Vagina (tissue), 2 donors: ENCODE results near the gene UPF1. TPM values are rescaled to one million over a fixed set of nuclear protein-coding genes. Genes with fewer than 3 reads are reported as not detected.

Source experiments
- DNase-seq, 2 donors: peaks; one replicate each; pipeline ENCODE4 v3.0.0-alpha.2; 2017; ENCODE audit errors: extremely low spot score in 2 of 2
- H3K27ac ChIP-seq: fragments of 200-600 bp; sonication (generic); one replicate; pipeline ENCODE4 v1.5.1; 2019
- H3K27me3 ChIP-seq: fragments of 200-600 bp; sonication (generic); one replicate; pipeline ENCODE4 v1.5.1; 2019
- H3K36me3 ChIP-seq, 2 donors: fragments of 200-600 bp; sonication (generic); one replicate each; pipeline ENCODE4 v1.5.1; 2017 to 2019
- H3K4me1 ChIP-seq: fragments of 200-600 bp; sonication (generic); one replicate; pipeline ENCODE4 v1.5.1; 2019
- H3K4me3 ChIP-seq, 2 donors: fragments of 200-600 bp; sonication (generic); 1 replicate in 1 of 2; 2 replicates in 1 of 2; pipeline ENCODE4 v1.5.1; 2016 to 2019
- H3K9me3 ChIP-seq: fragments of 200-600 bp; sonication (generic); one replicate; pipeline ENCODE4 v1.5.1; 2019
- POLR2A ChIP-seq, 2 donors: fragments of 450-650 bp; IDR thresholded peaks; one replicate each; pipeline ENCODE4 v1.6.1; 2017; ENCODE audit warnings: antibody characterized with exemption in 2 of 2, mild to moderate bottlenecking in 2 of 2, moderate library complexity in 2 of 2
- POLR2AphosphoS5 ChIP-seq, 2 donors: sonication (generic); formaldehyde crosslinking; IDR thresholded peaks; one replicate each; pipeline ENCODE4 v1.9.0; 2017; ENCODE audit warnings: antibody characterized with exemption in 2 of 2, mild to moderate bottlenecking in 2 of 2, low read depth in 1 of 2; ENCODE audit not compliant: insufficient read depth in 1 of 2
- intact Hi-C: fragments of 100-400 bp; cut with DNase I; formaldehyde crosslinking; loops from one replicate; pipeline ENCODE4 v1.15.1; 2023
- total RNA-seq: library from RNA; depleted of rRNA; stranded (reverse); fragments of >200 nt; gene quantifications from one replicate; pipeline ENCODE4 v1.2.3, GENCODE V29; 2016
- TF ChIP-seq, protein P1 (sequence below), 3 experiments: fragments of 450-650 bp in 2 of 3; fragments of 200-600 bp in 1 of 3; sonication (generic) in 1 of 3; IDR thresholded peaks; one replicate each; pipeline ENCODE4 v1.5.1; 2017 to 2019; ENCODE audit warnings: antibody characterized with exemption in 3 of 3, mild to moderate bottlenecking in 2 of 3, moderate library complexity in 2 of 3

The UPF1 gene
- total RNA-seq, 1 donor from 2014 or later: 77.8 TPM

DNA sequence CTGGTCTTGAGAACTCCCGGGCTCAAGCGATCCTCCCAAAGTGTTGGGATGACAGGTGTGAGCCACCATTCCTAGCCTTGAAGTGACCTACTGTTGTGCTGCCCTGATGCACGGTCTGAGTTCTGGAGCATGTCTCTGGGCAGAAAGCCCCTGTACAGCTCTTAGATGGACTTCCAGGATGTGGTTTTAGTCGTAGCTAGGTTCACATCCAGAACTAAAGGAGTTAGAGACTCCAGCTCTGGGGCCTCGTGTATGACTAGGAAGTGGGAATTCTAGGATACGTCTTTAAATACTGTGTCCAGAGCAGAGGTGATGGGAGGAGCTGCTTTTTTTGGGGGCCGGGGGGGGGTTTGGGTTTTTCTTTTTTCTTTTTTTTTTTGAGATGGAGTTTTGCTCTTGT lies 12.2 kb downstream of the UPF1 start:
- H3K27me3 ChIP-seq: no peaks in the 10 kb centered on the region
- DNase-seq: no peak
- H3K27ac ChIP-seq: no peak overlapping the region
- no peaks in the 10 kb centered on the region for H3K36me3 ChIP-seq
- peaks cover 91% of the 10 kb centered on the region for H3K4me1 ChIP-seq
- H3K4me3 ChIP-seq: no peak overlapping the region
- TF ChIP-seq POLR2A (IDR thresholded peaks at IDR 0.05) (no peak), POLR2AphosphoS5 (IDR thresholded peaks at IDR 0.05; ENCODE audit: insufficient read depth in 1 of 2, low read depth in 1 of 2) (no peak)
- TF ChIP-seq, protein P1, sequence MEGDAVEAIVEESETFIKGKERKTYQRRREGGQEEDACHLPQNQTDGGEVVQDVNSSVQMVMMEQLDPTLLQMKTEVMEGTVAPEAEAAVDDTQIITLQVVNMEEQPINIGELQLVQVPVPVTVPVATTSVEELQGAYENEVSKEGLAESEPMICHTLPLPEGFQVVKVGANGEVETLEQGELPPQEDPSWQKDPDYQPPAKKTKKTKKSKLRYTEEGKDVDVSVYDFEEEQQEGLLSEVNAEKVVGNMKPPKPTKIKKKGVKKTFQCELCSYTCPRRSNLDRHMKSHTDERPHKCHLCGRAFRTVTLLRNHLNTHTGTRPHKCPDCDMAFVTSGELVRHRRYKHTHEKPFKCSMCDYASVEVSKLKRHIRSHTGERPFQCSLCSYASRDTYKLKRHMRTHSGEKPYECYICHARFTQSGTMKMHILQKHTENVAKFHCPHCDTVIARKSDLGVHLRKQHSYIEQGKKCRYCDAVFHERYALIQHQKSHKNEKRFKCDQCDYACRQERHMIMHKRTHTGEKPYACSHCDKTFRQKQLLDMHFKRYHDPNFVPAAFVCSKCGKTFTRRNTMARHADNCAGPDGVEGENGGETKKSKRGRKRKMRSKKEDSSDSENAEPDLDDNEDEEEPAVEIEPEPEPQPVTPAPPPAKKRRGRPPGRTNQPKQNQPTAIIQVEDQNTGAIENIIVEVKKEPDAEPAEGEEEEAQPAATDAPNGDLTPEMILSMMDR (IDR thresholded peaks at IDR 0.05): no peak
- intact Hi-C loops: loop anchor here (10.0 kb wide), 2 partner anchors 159 to 379 kb away; partner anchors contain the start of gene CRTC1
- H3K9me3 ChIP-seq: no peaks in the 10 kb centered on the region

DNA sequence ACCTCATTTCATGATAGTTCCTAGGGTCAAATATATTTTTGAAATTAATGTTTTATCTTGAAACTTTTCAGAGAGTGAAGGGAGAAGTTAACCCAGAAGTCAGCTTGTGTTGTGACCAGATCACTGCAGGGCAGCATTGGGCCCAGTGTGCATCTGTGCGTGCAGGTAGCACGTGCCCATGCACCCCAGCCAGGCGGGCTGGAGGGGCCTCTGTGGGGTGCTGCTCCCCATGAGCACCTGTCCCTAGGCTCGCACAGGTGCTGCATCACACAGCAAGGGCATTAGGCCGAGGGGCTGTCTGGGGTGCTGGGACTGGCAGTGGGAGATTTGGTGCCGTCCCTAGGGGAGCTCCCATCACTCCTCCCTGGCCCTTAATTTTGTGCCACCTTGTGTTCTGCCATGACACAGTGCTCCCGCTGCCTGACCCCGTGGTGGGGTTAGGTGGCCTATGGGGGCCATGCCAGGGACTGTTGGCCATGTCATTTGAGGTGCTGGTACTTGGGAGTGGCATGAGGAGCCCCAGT lies 13.1 kb downstream of the UPF1 start:
- H3K27me3 ChIP-seq: no peaks in the 10 kb centered on the region
- H3K9me3 ChIP-seq: no peaks in the 10 kb centered on the region
- H3K4me1 ChIP-seq: peaks cover 91% of the 10 kb centered on the region
- DNase-seq: no peak
- intact Hi-C loops: loop anchor here (10.0 kb wide), 2 partner anchors 160 to 380 kb away; partner anchors contain the start of gene CRTC1
- H3K36me3 ChIP-seq: no peaks in the 10 kb centered on the region
- no peak overlapping the region for H3K27ac ChIP-seq
- no peak for TF ChIP-seq POLR2AphosphoS5 (IDR thresholded peaks at IDR 0.05; ENCODE audit: insufficient read depth in 1 of 2, low read depth in 1 of 2)
- TF ChIP-seq, protein P1 (IDR thresholded peaks at IDR 0.05): no peak
- no peak for TF ChIP-seq POLR2A (IDR thresholded peaks at IDR 0.05)
- H3K4me3 ChIP-seq: no peak overlapping the region

DNA sequence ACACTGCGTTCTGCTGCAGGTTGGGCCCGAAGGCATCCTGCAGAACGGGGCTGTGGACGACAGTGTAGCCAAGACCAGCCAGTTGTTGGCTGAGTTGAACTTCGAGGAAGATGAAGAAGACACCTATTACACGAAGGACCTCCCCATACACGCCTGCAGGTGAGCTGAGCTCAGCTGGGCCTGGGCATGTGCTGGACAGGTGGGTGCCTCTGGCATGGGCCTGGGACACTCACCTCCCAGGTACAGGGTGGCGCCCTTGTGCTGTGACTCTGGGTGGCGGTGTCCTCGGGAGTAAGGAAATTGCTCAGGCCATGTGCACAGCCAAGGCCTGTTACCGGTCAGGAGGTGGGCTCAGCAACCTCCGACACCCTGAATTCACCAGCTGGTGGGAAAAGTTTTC lies 14.2 kb downstream of the UPF1 start:
- Histone ChIP-seq H3K27me3 (no peaks in the 10 kb centered on the region), H3K27ac (peak overlapping the region; percentile 92), H3K4me3 (no peak overlapping the region), H3K9me3 (no peaks in the 10 kb centered on the region), H3K36me3 (peaks cover 0 to 10% of the 10 kb centered on the region in 2 donors), H3K4me1 (peaks cover 91% of the 10 kb centered on the region)
- intact Hi-C loops: loop anchor here (10.0 kb wide), 2 partner anchors 161 to 381 kb away; partner anchors contain the start of gene CRTC1
- no peak for TF ChIP-seq POLR2A (IDR thresholded peaks at IDR 0.05)
- no peak for TF ChIP-seq POLR2AphosphoS5 (IDR thresholded peaks at IDR 0.05; ENCODE audit: insufficient read depth in 1 of 2, low read depth in 1 of 2)
- TF ChIP-seq, protein P1 (IDR thresholded peaks at IDR 0.05): no peak
- DNase-seq: no peak

DNA sequence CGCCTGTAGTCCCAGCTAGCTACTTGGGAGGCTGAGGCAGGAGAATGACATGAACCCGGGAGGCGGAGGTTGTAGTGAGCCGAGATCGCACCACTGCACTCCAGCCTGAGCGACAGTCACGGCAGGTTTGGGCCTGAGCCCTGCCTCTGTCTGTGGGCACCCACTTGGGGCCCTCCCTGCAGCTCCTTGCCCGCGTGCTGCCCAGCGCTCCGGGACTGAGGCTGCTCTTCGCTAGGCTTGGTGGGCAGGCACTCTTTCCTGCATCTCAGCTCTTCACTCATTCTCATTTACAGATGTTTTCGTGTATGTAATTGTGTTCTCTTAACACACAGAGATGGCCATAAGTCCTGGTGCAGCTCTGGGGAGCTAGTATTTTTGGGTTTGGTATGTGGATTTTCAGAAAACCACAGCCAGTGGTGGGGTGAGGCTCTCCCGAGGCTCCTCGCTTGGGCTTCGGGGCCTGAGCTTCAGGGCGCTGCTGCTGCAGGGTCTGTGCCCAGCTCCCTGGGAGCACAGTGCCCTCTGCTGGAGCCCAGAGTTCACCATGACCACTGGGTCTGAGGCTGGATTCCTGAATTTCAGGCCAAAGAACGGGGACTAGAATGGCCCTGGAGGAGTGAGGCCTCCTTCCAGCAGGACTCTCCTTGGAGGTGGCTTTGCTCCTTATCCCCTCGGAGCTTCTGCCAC lies 15.2 kb downstream of the UPF1 start:
- TF ChIP-seq POLR2AphosphoS5 (IDR thresholded peaks at IDR 0.05; ENCODE audit: insufficient read depth in 1 of 2, low read depth in 1 of 2) (peak in 1 of 2 donors; percentile 44), POLR2A (IDR thresholded peaks at IDR 0.05) (no peak)
- TF ChIP-seq, protein P1 (IDR thresholded peaks at IDR 0.05): peak; percentile 43 to 76 (median 58)
- no peaks in the 10 kb centered on the region for H3K9me3 ChIP-seq
- H3K27me3 ChIP-seq: no peaks in the 10 kb centered on the region
- no peak for DNase-seq
- H3K36me3 ChIP-seq: peaks cover 0 to 20% of the 10 kb centered on the region in 2 donors
- peak overlapping the region; percentile 92 for H3K27ac ChIP-seq
- intact Hi-C loops: loop anchor here (10.0 kb wide), 2 partner anchors 162 to 382 kb away; partner anchors contain the start of gene CRTC1
- H3K4me1 ChIP-seq: peaks cover 90% of the 10 kb centered on the region
- H3K4me3 ChIP-seq: no peak overlapping the region
